Colonic mucosa (tissue), 4 donors: Measurements from ENCODE around the gene CASP12. TPM values are rescaled to one million over a fixed set of nuclear protein-coding genes. Genes with fewer than 3 reads are reported as not detected.

ENCODE experiments used
- DNase-seq: peaks from one replicate; pipeline ENCODE4 v3.0.0-alpha.2; 2020
- H3K27ac ChIP-seq: fragments of 200-600 bp; one replicate; pipeline ENCODE4 v1.8.0; 2021
- H3K27me3 ChIP-seq: fragments of 200-600 bp; one replicate; pipeline ENCODE4 v1.8.0; 2021
- H3K36me3 ChIP-seq: fragments of 200-600 bp; one replicate; pipeline ENCODE4 v1.8.0; 2021
- H3K4me1 ChIP-seq: fragments of 200-600 bp; one replicate; pipeline ENCODE4 v1.8.0; 2021; ENCODE audit warnings: mild to moderate bottlenecking
- H3K4me3 ChIP-seq: fragments of 200-600 bp; one replicate; pipeline ENCODE4 v1.8.0; 2021
- H3K9ac ChIP-seq, 2 donors: one replicate each; pipeline ENCODE4 v1.7.0; 2013; ENCODE audit warnings: control low read depth in 2 of 2, low read depth in 2 of 2, low read length in 2 of 2
- H3K9me3 ChIP-seq: fragments of 200-600 bp; one replicate; pipeline ENCODE4 v1.8.0; 2021
- CTCF ChIP-seq: fragments of 200-600 bp; IDR thresholded peaks from one replicate; pipeline ENCODE4 v1.8.0; 2022; ENCODE audit warnings: antibody characterized with exemption, mild to moderate bottlenecking
- intact Hi-C: fragments of 100-400 bp; cut with DNase I; formaldehyde crosslinking; loops from one replicate; pipeline ENCODE4 v1.14.1; 2022
- total RNA-seq, 2 donors: library from RNA; stranded (reverse); fragmentation: NEBNext Ultra II Directional in 1 of 2; extraction: Animal tissue kit (Norgen Biotek cat#: 25700) in 1 of 2; gene quantifications; one replicate each; pipeline ENCODE4 v1.2.1, GENCODE V29; 2021
- donor health status: healthy.
- donor health status: DM: no; HTN: no; CAD: no.
- donor health status: DM: no; HTN: no; CAD: no.

CASP12 gene
- total RNA-seq, 2 donors from 2014 or later, result 0.27 TPM; not detected in 1

- H3K27ac ChIP-seq, result no peak overlapping the region
- DNase-seq, result no peak
- TF ChIP-seq CTCF, result no peak
Measured at GRCh38 chr11:104858882-104859775, 39.1 kb downstream of the CASP12 start.

GRCh38 chr11:104856607-104857006, 41.7 kb downstream of the CASP12 start:
- Histone ChIP-seq H3K36me3 (no peaks in the 10 kb centered on the region), H3K4me1 (no peaks in the 10 kb centered on the region), H3K9ac (no peak overlapping the region), H3K27ac (no peak overlapping the region), H3K27me3 (no peaks in the 10 kb centered on the region), H3K9me3 (no peaks in the 10 kb centered on the region), H3K4me3 (no peak overlapping the region)
- intact Hi-C loops, result no loop called here
- no peak for DNase-seq
- TF ChIP-seq CTCF, result no peak

More at GRCh38 chr11:104858882-104859775, 39.1 kb downstream of the CASP12 start:
- no peaks in the 10 kb centered on the region for H3K27me3 ChIP-seq
- intact Hi-C loops, result no loop called here
- no peaks in the 10 kb centered on the region for H3K9me3 ChIP-seq
- H3K36me3 ChIP-seq, result no peaks in the 10 kb centered on the region
- H3K9ac ChIP-seq, result no peak overlapping the region
- H3K4me1 ChIP-seq, result no peaks in the 10 kb centered on the region
- H3K4me3 ChIP-seq, result no peak overlapping the region

- Histone ChIP-seq H3K27ac (no peak overlapping the region), H3K27me3 (no peaks in the 10 kb centered on the region), H3K4me1 (no peaks in the 10 kb centered on the region), H3K36me3 (no peaks in the 10 kb centered on the region), H3K9ac (no peak overlapping the region), H3K4me3 (no peak overlapping the region), H3K9me3 (no peaks in the 10 kb centered on the region)
- TF ChIP-seq CTCF, result no peak
- DNase-seq, result no peak
- intact Hi-C loops, result no loop called here
Measured at GRCh38 chr11:104855965-104856364, 42.3 kb downstream of the CASP12 start.

- Histone ChIP-seq H3K4me1 (no peaks in the 10 kb centered on the region), H3K9ac (no peak overlapping the region), H3K4me3 (no peak overlapping the region), H3K9me3 (no peaks in the 10 kb centered on the region), H3K27ac (no peak overlapping the region), H3K27me3 (no peaks in the 10 kb centered on the region), H3K36me3 (no peaks in the 10 kb centered on the region)
- intact Hi-C loops, result no loop called here
- TF ChIP-seq CTCF, result no peak
- DNase-seq, result no peak
Measured at GRCh38 chr11:104853276-104853675, 45.0 kb downstream of the CASP12 start.

- Histone ChIP-seq H3K9ac (no peak overlapping the region), H3K4me1 (no peaks in the 10 kb centered on the region), H3K4me3 (no peak overlapping the region), H3K27me3 (no peaks in the 10 kb centered on the region), H3K27ac (no peak overlapping the region), H3K36me3 (no peaks in the 10 kb centered on the region), H3K9me3 (no peaks in the 10 kb centered on the region)
- no peak for TF ChIP-seq CTCF
- DNase-seq, result no peak
- intact Hi-C loops, result no loop called here
Measured at GRCh38 chr11:104852811-104853210, 45.4 kb downstream of the CASP12 start.
